Measurements from ENCODE around the gene TMEM213.

GRCh38 chr7:138882249-138882648, 84.5 kb downstream of the TMEM213 start:
- no peak for TF ChIP-seq POLR2A (IDR thresholded peaks at IDR 0.05)
- TF ChIP-seq, protein P1, sequence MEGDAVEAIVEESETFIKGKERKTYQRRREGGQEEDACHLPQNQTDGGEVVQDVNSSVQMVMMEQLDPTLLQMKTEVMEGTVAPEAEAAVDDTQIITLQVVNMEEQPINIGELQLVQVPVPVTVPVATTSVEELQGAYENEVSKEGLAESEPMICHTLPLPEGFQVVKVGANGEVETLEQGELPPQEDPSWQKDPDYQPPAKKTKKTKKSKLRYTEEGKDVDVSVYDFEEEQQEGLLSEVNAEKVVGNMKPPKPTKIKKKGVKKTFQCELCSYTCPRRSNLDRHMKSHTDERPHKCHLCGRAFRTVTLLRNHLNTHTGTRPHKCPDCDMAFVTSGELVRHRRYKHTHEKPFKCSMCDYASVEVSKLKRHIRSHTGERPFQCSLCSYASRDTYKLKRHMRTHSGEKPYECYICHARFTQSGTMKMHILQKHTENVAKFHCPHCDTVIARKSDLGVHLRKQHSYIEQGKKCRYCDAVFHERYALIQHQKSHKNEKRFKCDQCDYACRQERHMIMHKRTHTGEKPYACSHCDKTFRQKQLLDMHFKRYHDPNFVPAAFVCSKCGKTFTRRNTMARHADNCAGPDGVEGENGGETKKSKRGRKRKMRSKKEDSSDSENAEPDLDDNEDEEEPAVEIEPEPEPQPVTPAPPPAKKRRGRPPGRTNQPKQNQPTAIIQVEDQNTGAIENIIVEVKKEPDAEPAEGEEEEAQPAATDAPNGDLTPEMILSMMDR (IDR thresholded peaks at IDR 0.05): no peak
